A673 (cell line): ENCODE measurements around the gene MBOAT7.

Experiments used
- CTCF ChIP-seq: fragments of 300-800, 200-600 bp; sonication (generic); conservative IDR thresholded peaks from 2 replicates; pipeline ENCODE4 v1.5.1; 2017; ENCODE audit warnings: low read depth, mild to moderate bottlenecking, antibody characterized with exemption, low read length, moderate library complexity, mixed read lengths
- EZH2 ChIP-seq: fragments of 200-600 bp; sonication (generic); IDR thresholded peaks from 2 replicates; pipeline ENCODE4 v1.6.1; 2017; ENCODE audit warnings: borderline replicate concordance, low read depth, mild to moderate bottlenecking, mixed read lengths, antibody characterized with exemption, low read length; ENCODE audit not compliant: poor library complexity, severe bottlenecking

- TF ChIP-seq CTCF, result no peak
- no peak for TF ChIP-seq EZH2
Measured at GRCh38 chr19:54218960-54219661, 29.7 kb upstream of the MBOAT7 start.
